HG02623 (cell line): ENCODE data around the gene ABCG1.

Experiments
- ATAC-seq: cut with Tn5 transposase; IDR thresholded peaks from one replicate; pipeline ENCODE4 v1.9.1; 2021; ENCODE audit warnings: moderate library complexity; ENCODE audit not compliant: unreplicated experiment

Gene ABCG1

DNA sequence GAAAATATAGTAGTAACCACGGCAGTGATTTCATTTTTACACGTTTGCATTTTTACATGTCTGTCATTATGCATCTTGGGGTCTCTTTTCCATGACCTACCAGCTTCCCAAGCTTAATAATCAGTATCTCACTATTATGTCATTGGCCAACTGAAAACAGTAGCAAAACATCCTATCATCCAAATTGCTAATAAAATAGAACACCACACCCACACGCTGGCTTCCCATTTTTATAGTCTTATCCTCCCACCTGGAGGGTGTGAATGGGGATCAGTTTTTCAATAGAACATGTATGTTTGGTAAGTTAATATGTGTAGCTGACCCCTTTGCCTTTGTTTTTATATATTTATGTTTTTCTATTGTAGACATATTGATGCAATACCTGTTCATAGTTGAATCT, 84.5 kb downstream of the ABCG1 start:
- no peak for ATAC-seq

DNA sequence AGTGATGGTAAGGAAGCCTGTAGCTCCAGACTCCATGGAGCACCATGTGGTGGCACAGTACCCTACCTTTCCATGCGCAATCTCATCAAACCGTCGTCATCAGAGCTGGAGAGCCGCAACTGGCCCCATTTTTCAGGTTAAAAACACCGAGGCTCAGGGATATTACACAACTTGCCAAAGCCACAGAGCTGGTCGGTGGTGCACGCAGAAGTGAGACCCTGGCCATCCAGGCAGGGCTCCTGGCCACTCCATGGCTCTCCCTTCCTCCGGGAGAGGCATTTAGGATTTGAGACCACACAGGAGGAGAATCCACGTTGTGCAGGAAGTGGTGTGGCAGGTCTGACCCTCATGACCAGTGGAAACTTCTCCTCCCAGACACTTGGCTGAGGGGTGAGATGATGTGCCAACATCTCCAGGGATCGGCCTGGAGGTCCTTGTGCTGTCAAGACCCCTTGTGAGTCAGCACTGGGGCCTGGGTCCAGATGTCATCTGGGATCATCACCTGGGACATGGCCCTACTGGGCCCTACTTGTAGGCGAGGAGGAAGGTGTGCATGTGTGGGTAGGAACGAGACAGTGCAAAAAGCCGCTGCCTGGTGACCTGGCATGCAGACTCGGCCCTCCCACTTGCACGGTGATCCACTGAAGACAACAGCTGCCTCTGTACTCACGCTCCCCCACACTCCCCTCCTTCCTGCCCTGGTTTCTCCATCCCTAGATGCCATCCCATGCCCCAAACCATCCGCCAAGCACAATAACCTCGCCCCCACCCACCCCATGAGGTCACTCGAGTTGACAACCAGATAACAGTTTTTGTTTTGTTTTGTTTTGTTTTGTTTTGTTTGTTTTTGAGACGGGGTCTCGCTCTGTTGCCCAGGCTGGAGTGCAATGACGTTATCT, 85.9 kb downstream of the ABCG1 start:
- no peak for ATAC-seq

DNA sequence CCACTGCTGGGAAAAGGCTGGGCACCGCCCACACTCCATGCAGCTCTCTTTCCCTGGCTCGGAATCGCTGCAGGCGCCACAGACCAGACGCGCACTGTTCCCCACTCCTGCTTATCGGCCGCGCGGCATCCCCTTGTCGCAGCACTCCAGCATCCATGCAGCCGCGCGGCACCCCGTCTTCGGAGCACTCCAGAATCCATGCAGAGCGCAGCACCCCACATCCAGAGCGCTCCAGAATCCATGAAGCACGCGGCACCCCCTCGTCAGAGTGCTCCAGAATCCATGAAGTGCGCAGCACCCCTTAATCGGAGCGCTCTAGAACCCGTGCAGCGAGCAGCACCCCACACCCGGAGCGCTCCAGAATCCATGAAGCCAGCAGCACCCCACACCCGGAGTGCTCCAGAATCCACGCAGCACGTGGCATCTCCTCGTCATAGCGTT, 86.8 kb downstream of the ABCG1 start:
- ATAC-seq: no peak

DNA sequence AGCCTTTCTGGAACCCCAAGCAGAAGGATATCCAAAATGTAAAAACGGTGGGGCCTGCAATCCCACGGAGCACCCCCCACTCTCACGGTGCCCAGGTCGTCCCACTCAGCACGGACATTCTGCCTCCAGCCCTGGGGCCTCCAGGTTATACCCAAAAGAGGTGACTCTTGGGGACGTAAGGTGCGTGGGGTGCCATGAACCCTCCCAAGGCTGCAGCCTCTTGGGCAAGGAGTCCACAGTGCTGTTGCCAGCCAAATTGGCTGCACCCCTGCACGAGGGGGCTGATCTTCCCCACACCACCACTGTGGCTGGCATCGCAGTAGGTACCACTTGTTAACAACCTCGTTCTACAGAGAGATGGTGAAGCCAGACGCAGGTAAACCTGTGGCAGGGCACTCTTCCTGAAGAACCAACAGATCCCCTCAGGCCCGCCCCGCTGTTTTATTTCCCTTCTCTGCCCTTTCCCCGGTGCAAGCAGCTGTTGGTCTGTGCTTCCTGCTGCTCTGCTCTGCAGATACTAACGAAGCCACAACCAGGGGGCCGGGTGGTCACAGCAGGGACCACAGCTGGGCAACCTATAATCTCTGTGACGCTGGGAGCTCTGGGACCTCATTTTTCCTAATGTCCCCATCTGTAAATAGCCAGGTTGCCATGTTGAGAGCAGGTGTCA, 87.6 kb downstream of the ABCG1 start:
- no peak for ATAC-seq

DNA sequence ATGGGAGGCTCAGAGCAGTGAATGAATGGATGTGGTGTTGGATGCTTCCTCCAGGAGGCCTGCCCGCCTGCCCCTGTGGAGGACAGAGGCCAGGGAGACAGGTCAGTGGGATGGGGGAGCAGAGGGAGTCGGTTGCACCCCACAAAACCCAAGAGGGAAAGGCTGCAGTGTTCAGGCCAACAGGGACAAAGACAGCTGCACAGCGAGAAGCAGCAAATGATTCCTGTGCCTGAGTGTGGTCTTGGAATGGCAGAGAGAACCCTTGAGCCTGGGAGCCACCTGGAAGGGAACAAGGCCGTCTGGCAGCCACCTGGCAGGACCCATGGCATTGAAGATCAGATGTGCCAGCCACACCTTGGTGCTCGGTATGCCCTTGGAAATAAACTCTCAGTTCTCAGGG, 88.2 kb downstream of the ABCG1 start:
- no peak for ATAC-seq

DNA sequence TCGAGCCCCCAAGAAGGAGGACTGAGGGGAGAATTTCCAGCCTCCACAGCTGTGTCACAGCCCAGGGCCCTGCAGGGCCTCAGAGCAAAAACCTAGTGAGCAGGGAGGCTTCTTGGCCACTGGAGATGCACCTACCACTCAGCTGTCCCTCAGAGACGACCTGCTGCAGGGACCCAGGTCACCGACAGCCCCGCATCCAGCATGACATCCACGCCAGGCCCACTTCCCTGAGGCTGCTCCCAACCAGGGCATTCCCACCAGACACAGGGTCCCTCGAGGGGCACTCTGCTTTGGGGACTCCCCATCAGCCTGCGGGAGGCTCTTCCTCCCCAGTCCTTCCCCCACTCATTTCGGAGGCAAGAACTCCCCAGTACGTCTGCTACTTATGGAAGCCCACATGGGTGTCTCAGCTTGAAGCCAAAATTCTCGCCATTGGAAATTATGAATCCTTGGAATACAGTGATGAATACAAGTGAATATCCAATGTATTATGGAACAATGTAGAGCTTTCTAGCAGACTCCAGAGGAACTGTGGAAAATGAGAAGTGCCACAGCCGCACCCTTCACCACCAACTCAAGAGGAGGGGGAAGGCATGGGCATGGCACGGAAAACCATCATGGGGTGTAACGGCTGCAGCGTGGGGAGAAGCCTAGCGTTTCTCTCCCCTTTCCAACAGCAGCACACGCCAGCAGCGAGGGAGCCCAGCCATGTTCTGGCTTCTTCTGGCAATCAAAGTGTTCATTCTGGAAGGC, 89.4 kb downstream of the ABCG1 start:
- no peak for ATAC-seq

DNA sequence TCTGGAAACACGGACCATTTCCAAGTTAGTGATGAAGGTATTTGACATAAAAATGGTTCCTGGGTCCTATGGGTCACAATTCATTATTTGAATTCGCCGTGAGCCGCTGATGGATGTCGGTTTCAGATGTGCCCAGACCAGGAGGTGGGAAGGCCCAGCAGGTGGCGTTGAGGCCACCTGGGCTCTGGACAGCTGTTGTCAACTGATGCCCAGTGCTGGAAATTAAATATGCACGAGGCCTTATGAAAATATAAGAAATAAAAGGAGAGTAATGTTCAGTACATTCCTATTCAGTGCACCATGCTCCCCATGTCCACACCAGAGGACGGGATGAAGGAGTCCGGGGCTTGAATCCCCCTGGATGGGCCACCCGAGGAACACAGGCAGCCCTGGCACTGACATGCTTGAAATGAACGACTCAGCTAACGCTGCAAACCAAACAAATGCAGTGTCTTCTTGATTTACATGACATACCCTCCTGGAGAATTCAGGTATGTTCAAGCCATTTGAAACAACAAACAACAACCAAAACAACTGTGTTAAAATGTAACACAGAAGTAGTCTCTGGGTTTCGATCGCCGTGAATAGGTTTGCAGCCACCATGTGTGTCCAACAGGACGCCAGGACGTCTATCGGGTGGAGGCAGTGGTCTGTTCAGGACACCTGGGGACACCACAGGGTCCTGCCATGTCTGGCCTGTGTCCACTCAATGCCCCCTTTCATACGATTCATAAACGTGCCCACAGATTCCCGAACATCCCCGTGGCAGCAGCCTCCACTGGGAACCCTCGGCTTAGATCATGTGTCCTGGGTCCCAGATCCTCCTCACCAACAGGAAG, 90.2 kb downstream of the ABCG1 start:
- ATAC-seq: no peak

DNA sequence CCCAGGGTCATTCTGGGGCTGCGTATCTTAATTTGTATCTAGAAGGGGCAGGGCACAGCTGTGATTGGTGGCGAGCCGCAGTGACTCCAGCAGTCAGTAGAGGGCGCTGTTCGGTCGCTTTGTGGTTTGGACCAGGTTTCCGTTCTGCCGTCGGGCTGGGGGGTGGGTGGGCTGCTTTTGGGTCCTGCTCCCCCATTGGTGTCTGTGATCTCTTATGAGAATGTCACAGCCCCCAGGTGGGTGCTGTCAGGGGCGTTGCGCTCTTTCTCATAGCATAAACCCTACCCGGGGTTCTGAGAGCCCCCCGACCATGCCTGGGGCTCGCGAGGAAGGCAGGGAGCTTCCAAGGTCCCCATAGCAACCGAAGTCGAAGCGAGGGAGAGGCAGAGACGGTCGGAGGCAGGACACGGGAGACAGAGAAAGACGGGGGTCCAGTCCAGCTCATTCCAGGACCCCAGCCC, 90.8 kb downstream of the ABCG1 start:
- no peak for ATAC-seq

DNA sequence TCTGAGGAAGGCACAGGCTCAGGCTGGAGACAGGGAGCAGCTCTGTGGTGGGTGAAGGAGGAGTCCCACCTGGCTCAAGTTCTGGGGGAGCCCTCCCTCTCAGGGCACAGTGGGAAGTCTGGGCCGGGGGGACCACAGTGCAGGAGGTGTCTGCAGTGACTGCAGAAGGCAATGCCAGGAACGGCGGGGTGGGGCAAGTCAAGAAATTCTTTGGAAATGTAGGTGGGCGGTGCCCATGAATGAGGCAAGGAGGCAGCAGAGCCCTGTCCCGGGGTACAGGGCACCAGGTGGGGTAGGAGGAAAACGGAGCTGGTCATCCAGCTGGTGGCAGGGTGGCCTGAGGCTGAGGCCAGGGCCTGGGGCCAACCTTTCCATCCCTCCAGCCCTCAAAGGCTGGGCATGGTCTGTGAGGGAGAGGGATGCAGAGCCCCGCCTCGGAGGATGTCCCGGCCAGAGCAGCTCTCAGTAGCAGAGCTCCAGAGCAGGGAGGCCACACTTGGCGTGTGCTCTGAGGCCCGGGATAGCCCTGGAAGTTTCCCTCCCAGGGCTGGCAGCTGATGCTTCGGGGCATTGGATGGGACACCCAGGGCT, 91.6 kb downstream of the ABCG1 start:
- ATAC-seq: no peak

DNA sequence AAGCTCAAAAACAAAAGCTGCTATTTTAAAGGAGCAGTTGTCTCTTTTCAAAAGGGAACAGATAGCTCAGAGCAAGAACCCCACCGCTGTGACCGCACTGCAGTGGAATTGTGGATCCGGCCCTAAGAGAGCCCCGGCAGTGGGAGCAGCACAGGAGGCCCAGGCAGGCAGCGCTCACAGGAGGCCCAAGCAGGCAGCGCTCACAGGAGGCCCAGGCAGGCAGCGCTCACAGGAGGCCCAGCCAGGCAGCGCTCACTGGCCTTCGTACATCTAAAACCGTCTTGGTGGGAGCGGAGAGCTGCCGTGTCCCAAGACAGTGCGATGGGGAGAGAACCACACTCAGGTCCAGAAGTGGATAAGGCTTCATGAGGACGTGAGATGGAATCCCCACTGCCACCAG, 92.2 kb downstream of the ABCG1 start:
- ATAC-seq: no peak

DNA sequence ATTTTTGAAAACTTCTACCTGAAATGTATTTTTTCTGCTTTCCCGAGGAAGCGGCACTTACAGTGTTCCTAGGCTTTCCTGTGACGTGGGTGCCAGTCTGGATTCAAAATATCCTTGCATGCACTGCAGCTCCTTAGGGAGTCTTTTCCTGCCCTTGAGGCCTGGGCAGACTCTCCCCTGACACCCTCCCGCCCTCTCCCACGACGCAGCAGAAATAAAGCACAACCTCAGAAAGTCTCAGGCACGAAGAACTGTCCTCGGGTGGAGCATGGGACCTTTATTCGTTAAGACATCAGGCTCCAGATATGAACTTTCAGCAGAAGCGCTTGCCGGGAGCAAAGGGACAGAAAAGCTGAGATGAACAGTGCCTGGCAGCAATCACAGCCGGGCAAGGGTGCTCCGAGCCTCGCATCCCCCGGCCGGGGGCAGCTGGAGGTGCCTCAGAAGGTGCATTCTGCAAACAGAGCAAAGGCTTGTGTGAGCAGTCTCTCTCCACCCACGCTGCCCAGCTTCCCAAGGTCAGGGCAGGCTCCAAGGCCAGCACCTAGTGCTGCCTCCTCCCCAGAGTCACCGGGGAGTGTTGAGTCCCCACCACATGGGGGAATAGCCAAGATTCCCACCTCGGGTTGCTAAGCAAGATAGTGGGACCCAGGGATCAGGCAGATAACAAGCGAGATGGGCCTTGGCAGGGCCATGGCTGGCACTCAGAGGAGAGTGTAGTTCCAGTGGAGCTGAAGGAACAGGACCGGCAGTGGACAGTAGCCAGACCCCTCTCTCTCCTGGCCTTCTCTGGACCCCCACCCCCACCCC, 93.1 kb downstream of the ABCG1 start:
- no peak for ATAC-seq

DNA sequence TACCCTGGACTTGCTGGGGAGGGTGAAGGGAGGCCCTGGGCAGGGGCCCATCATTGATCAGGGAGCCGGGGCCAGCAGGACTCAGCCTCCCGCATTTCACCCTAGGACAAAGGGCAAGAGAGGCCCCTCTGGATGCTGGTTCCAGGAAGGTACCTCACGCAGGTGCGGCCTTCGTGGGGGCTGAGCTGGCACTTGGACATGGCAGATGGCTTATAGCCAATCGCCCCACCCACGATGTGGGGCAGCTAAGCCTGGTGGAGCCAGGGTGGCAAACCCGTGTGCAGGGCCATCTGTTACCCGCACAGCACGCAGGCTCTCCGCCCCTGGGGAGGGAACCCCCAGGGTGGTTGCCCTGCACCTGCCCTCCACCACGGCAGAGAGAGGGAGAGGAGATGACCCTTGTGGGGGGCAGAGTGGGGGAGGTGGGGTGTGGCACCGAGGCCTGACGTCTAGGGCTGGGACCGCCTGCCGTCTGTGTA, 93.7 kb downstream of the ABCG1 start:
- ATAC-seq: no peak

DNA sequence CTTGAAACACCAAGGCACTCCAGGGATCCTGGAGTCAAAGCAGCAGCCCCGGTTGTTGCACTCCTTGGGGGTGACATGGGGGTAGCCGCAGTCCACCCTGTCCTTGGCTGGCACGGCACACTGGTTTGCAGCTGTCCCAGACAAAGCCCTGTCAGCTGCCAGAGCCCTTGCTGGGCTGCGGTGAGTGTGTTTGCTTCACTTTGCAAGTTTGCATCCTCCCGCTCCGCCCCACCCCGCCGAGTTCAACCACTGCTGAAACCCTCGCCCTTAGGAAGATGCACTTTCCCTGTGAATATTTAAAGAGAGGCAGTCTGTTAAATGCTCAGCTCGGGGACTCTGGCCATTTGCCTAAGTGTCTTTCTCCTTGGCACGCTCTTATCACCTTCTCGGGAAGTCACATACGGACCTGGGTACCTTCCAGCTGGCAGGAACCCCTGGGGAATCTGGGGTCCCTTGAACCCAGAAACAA, 94.6 kb downstream of the ABCG1 start:
- no peak for ATAC-seq

DNA sequence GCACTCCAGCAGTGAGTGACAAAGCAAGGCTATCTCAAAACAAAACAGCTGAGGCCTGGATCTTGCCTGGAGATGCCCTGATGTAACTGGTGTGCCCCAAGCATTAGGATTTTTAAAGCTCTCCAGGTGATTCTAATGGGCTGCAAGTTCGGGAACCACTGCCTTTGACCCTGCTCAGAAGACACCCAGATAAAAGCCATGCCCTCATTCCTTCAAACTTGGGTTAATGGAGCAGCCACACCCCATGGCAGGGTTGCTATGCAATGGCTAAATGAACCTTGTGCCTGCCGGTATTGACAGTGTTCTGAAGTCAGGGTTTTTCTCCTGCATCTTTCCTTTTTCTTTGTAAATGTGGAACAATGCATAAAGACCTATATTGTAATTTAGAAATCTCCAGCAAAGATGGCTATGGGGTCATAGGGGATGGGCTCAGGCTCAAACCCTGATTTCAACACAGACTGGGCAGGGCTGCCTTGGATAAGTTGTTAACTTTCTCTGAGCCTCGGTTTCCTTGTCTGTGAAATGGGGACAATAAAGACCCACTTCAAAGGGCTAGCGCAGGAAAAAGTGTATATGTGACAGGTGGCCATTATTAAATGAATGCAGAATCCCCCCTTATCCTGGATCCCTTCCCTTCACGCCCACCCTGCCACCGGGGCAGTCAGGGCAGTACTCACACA, 95.8 kb downstream of the ABCG1 start:
- ATAC-seq: no peak

DNA sequence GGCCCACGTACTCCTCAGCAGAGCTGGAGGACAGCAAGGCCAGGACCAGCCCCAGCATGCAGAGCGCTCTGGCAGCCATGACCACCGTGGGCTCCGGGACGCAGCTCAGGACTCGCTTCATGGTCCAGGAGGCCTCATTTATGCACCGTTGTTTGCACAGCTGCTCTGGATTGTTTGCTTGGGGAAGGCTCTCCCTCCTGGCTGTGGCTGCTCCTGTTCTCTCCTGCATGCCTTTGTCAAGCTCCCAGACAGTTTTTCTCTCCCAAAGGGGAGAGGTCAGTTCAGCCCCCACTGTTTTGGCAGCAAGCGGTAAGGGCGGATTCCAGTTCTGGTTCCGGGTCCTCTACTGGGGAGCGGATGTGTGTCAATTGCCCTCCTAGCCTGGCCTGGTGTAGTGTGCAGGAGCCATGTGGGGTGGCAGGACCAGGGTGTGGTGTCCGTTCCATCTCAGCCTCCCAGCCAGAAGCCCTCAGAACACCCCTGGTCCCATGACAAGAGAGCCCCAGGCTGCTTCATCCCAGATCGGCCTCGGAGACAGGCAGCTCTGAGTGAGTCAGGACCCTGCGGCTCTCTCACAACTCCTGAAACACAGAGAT, 96.5 kb downstream of the ABCG1 start, which contains the start of gene TFF3:
TSS of gene TFF3 (minus strand) at position 114 of the 596 bp plus-strand sequence. CDS start at position 79, 35 bp downstream.
- ATAC-seq: no peak

DNA sequence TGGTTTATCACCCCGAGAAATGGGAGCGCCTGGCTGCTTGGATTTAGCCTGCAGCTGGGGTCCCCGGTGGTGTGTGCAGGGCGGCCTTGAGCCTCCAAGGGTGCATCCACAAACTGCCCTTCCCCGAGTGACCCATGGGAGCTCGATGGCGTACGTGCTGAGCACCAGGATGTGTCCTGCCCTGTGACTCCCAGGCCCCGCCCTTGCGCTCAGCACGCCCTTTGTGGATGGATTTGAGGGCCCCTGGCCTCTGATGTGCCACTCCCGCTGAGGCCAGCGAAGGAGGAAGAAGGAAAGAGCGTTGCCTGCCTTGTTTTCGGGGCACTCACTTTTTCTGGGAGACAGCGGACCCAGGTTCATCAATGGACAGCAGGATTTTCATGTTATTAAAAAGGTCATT, 98.0 kb downstream of the ABCG1 start:
- ATAC-seq: no peak

DNA sequence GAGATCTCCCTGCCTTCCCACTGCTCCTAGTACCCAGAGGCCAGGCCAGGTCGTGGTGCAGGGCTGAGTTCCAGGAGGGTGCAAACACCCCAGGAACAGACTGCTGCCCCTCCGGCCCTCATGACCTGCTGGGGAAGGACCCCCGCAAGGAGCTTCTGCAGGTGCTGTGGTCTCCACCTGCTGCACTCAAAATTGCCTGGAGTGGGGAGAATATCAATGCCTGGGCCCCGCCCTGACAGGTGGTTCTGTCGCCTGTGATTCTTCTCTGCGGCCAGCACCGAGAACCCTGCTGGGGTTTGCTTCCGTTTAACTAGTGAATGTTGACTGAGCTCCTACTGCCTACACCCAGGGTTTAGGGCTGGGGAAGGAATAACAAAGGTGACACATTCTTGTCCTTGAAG, 98.4 kb downstream of the ABCG1 start:
- no peak for ATAC-seq
